SKM-1 (cell line): Measurements from ENCODE around the gene EIF3J.
"Not testable (repeated sequence)": the region's sequence is repeated elsewhere in the genome, so short reads cannot be mapped to it uniquely, and the experiment has no call there.

Experiments
- DNase-seq: peaks from one replicate; lab custom pipeline; 2025; ENCODE audit not compliant: unreplicated experiment; lab: John Stamatoyannopoulos, UW

The EIF3J gene

GRCh38 chr15:44536962-44537734 lies at the start of gene EIF3J:
Gene EIF3J, plus strand, starts transcription at chr15:44537147. Its CDS starts 48 bp downstream, at chr15:44537195.
- DNase-seq = peak; percentile 89

- DNase-seq = no peak
Observed at GRCh38 chr15:44489464-44489863, 47.5 kb upstream of the EIF3J start.

GRCh38 chr15:44490622-44491021 lies 46.3 kb upstream of the EIF3J start:
- no peak for DNase-seq

DNA sequence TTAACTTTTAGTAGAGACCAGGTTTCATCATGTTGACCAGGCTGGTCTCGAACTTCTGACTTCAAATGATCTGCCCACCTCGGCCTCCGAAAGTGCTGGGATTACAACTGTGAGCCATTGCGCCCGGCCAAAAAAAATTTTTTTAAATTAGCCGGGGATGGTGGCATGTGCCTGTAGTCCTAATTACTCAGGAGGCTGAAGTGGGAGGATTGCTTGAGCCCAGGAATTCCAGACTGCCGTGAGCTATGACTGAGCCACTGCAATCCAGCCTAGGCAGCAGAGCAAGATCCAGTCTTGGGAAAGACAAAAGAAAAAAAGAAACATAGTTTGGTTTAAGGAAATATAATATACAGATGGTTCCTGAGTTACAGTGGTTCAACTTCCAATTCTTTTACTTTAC lies 44.9 kb upstream of the EIF3J start:
- DNase-seq = no peak

GRCh38 chr15:44492672-44493071 lies 44.3 kb upstream of the EIF3J start:
- no peak for DNase-seq

DNA sequence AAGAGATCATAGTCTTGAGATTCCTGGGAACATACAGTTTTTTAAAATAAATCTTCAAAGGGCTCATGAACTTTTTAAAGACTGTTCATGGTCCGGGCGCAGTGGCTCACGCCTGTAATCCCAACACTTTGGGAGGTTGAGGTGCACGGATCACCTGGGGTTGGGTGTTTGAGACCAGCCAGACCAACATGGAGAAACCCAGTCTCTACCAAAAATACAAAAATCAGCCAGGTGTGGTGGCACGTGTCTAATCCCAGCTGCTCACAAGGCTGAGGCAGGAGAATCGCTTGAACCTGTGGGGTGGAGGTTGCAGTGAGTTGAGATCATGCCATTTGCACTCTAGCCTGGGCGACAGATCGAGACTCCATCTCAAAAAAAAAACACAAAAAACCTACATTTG lies 41.4 kb upstream of the EIF3J start:
- DNase-seq = no peak

GRCh38 chr15:44500555-44500954 lies 36.4 kb upstream of the EIF3J start:
- DNase-seq = no peak

GRCh38 chr15:44501768-44502366 lies 35.1 kb upstream of the EIF3J start:
- peak; percentile 3 for DNase-seq

DNA sequence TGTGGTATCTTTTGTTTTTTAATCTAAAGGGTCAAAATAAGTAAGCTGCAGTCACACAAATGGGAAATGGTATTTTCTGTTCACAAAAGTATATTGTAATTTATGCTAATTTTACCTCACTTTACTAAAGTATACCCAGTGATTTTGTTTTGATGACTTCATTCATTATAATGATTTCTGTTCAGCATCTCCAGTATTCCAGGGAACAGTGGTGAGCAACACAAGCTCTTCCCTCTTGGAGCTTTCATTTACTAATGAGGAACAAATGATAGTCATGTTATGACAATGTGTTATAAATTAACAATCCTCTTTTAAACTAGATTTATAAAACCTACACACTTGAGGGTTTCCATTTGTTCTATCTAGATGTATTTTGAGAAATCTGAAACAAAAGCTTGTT lies 20.5 kb upstream of the EIF3J start:
- DNase-seq = no peak

- no peak for DNase-seq
Observed at GRCh38 chr15:44519537-44519936, 17.4 kb upstream of the EIF3J start.

DNA sequence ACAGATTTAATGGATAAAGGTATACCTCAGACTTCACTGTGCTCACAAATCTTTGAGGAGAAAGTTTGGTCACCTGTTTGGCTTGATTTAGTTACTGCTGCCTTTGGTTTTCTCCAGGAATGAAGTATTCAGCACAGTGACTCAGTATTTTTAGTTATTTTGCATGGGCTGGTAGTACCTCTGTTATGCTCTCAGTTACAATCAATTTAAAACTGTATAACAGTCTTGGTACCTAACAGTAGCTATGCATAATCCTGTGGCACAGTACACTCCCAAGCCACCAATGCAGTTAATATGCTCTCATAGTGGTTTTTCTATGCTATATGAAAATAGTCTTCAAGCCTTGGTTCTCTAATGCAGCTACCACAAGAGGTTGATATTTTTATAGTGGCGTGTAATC lies 11.9 kb upstream of the EIF3J start:
- DNase-seq = no peak

DNA sequence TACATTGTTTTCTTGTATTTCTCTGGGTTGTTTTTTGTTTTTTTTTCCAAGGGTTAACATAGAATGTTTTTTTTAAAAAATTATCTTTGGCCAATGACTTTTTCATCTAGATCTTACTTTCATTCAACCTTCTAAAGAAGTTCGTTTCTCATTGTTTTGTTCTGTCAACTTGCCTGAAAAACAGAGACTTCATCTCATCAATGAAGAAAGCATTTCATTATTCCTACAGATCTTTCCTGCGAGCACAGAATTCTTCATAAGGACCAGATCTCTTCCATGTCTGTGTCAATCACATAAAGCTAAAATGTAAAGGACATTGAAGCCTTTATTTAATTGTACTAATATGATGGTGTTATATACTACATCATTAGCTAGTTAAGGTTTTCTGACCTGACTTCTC lies 9.7 kb upstream of the EIF3J start:
- no peak for DNase-seq

GRCh38 chr15:44529864-44530604 lies 6.9 kb upstream of the EIF3J start:
- DNase-seq = no peak

DNA sequence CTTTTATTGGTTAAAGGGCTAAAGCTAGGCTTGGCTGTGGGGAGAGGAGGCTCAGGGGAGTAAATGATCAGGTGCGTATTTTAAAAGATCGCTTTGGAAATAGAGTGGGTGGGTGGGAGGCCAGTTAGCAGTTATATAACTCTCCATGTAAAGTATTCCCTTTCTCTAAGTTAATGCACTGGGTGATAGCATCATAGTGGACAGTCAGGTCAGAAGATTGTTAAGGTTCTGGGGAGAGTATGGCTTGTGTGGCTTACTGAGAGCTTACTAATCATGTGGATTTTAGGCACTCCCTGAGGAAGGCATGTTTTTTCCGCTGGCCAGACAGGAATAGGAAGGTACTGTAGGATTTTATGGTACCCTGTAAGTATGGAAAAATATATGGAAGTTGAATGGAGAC lies 6.3 kb upstream of the EIF3J start:
- no peak for DNase-seq

- DNase-seq = not testable (repeated sequence)
Observed at GRCh38 chr15:44532275-44532674, 4.7 kb upstream of the EIF3J start.

- no peak for DNase-seq
Observed at GRCh38 chr15:44532689-44533088, 4.3 kb upstream of the EIF3J start.

- DNase-seq = no peak
Observed at GRCh38 chr15:44535092-44535491, 1.9 kb upstream of the EIF3J start.

GRCh38 chr15:44535523-44536301 lies 1.2 kb upstream of the EIF3J start:
- DNase-seq = no peak

DNA sequence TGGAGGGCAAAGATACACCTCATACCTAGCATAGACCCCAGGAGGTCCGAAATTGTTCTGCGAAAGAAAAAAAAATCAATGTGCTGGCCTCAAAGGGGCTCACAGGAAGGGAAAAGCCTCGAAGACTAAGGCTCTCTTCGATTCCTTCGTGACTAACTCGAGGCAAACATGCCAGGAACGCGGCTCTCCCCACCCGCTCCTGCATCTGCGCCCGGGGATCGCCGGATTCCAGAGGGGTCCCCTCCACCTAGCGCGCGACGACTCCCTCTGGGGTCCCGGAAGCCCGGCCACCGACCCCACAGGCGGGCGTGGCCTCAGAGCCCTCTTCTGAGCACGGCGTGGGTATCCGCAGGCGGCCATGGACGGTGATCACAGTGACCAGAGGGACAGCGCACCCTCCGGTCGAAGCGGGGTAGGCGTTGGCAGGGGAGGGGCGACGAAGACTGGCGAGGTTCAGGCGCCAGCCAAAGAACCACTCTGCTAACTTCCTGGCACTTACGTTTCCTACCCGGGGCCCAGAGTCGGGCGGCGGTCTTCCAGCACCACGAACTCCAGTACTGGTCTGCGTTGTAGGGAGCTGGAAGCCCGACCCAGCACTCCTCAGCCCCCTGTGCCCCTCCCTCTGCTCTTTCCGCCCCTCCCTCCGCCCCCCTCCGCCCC lies 515 bp upstream of the EIF3J start:
- peak; percentile 57 for DNase-seq

DNA sequence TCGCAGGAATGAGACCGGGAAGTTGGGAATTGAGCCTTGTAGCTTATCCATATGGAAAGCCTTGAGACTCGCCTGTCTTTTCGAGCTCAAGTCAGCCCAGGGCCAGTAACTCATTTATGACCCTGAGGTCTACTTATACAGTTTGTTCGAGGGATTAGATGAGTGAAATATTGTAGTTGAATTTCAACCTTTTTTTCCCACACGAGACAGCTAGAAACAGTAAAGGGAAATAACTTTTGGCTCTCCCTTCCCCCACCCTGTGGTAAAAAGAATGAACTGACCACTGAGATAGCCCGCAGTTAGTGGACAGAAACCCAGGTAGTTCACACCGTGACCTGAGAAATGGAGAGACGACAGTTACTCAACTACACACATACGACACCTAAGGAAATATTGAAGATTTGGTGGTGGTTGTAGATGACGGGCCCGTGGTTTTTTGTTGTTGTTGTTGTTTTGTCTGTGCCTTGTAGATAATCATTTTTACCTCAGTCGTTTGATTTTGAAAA lies 841 bp downstream of the EIF3J start:
- no peak for DNase-seq
